Body of pancreas (tissue), 4 donors: ENCODE measurements around the gene MCF2.

Source experiments
- POLR2A ChIP-seq, 3 donors: fragments of 450-650 bp; IDR thresholded peaks; one replicate each; pipeline ENCODE4 v1.6.1; 2016; ENCODE audit warnings: antibody characterized with exemption in 3 of 3, mild to moderate bottlenecking in 2 of 3
- TF ChIP-seq, protein P1 (sequence below), 7 experiments: fragments of 450-650 bp in 4 of 7; fragments of 200-600 bp in 3 of 7; sonication (generic) in 3 of 7; IDR thresholded peaks; one replicate each; pipeline ENCODE4 v1.5.1; 2016 to 2019; ENCODE audit warnings: antibody characterized with exemption in 7 of 7

GRCh38 chrX:139647597-139647996, 60.4 kb downstream of the MCF2 start:
- no peak for TF ChIP-seq POLR2A (IDR thresholded peaks at IDR 0.05)
- TF ChIP-seq, protein P1, sequence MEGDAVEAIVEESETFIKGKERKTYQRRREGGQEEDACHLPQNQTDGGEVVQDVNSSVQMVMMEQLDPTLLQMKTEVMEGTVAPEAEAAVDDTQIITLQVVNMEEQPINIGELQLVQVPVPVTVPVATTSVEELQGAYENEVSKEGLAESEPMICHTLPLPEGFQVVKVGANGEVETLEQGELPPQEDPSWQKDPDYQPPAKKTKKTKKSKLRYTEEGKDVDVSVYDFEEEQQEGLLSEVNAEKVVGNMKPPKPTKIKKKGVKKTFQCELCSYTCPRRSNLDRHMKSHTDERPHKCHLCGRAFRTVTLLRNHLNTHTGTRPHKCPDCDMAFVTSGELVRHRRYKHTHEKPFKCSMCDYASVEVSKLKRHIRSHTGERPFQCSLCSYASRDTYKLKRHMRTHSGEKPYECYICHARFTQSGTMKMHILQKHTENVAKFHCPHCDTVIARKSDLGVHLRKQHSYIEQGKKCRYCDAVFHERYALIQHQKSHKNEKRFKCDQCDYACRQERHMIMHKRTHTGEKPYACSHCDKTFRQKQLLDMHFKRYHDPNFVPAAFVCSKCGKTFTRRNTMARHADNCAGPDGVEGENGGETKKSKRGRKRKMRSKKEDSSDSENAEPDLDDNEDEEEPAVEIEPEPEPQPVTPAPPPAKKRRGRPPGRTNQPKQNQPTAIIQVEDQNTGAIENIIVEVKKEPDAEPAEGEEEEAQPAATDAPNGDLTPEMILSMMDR (IDR thresholded peaks at IDR 0.05), result no peak
